Aorta (tissue), 5 donors: ENCODE measurements around the gene SLC27A4. TPM values are rescaled to one million over a fixed set of nuclear protein-coding genes. Genes with fewer than 3 reads are reported as not detected.

Experiments used
- ATAC-seq: fragments of 200-7000 bp; cut with Tn5 transposase; one replicate; pipeline ENCODE4 v1.9.1; 2022; ENCODE audit warnings: moderate library complexity; ENCODE audit not compliant: low FRiP score
- DNase-seq, 2 donors: peaks; one replicate each; pipeline ENCODE4 v3.0.0-alpha.2; 2020
- H3K27ac ChIP-seq, 2 donors: one replicate each; pipeline ENCODE4 v1.5.1; 2013; ENCODE audit warnings: low read length in 2 of 2, mild to moderate bottlenecking in 2 of 2, moderate library complexity in 2 of 2, control low read depth in 1 of 2, inconsistent platforms in 1 of 2, low read depth in 1 of 2
- H3K27me3 ChIP-seq, 2 donors: one replicate each; pipeline ENCODE4 v1.6.1; 2013; ENCODE audit warnings: control low read depth in 1 of 2, low read length in 1 of 2, mild to moderate bottlenecking in 1 of 2, moderate library complexity in 1 of 2; ENCODE audit not compliant: insufficient read depth in 2 of 2, control insufficient read depth in 1 of 2
- H3K36me3 ChIP-seq, 2 donors: one replicate each; pipeline ENCODE4 v1.6.1; 2013; ENCODE audit warnings: control low read depth in 1 of 2, low read length in 1 of 2, mild to moderate bottlenecking in 1 of 2; ENCODE audit not compliant: insufficient read depth in 2 of 2, control insufficient read depth in 1 of 2
- H3K4me1 ChIP-seq, 2 donors: one replicate each; pipeline ENCODE4 v1.6.1; 2013; ENCODE audit warnings: low read length in 2 of 2, control low read depth in 1 of 2, mild to moderate bottlenecking in 1 of 2, moderate library complexity in 1 of 2; ENCODE audit not compliant: insufficient read depth in 2 of 2, control insufficient read depth in 1 of 2
- H3K4me3 ChIP-seq, 2 donors: one replicate each; pipeline ENCODE4 v1.5.1; 2013; ENCODE audit warnings: low read length in 2 of 2, control low read depth in 1 of 2, mild to moderate bottlenecking in 1 of 2
- H3K9me3 ChIP-seq: one replicate; pipeline ENCODE4 v1.6.1; 2013; ENCODE audit warnings: mild to moderate bottlenecking, low read length; ENCODE audit not compliant: control insufficient read depth
- WGBS, 2 donors: extraction: QIAGEN DNeasy Blood & Tissue Kit; methylation state at CpG; one replicate each; pipeline ENCODE4 v1.1.7; 2013; 5-methylcytosine and 5-hydroxymethylcytosine counted together
- intact Hi-C, 2 donors: fragments of 100-400 bp; cut with DNase I; formaldehyde crosslinking; loops; one replicate each; pipeline versions ENCODE4 v1.14.2 to v1.15.0; 2022
- long read RNA-seq, 2 donors: library from polyadenylated mRNA; unstranded; transcript quantifications; one replicate each; pipeline ENCODE4 v2.0.0, GENCODE V29; 2020 to 2021
- polyA plus RNA-seq, 2 donors: library from polyadenylated mRNA; stranded (reverse); fragments of 200-250 nt; gene quantifications; one replicate each; pipeline ENCODE4 v1.2.3, GENCODE V29; 2013
- total RNA-seq, 2 donors: library from RNA; stranded (reverse); fragmentation: NEBNext Ultra II Directional; extraction: Animal tissue kit (Norgen Biotek cat#: 25700); gene quantifications; one replicate each; pipeline ENCODE4 v1.2.1, GENCODE V29; 2021
- donor health status: healthy with polysubstance abuse.
- donor health status: Bipolar disorder and iron deficiency.
- donor health status: DM: no; HTN: no; CAD: no.
- donor health status: DM: no; HTN: no; CAD: no.
- donor health status: DM: yes; HTN: yes; CAD: no.

The SLC27A4 gene
- total RNA-seq (10 to 100 TPM; 13.3 to 15.3 TPM), polyA plus RNA-seq (10 to 100 TPM in 1 of 2 donors, 1 to 10 TPM in 1; 9.4 to 25.8 TPM)
- long read RNA-seq, donor 1, transcript SLC27A4-201 (13 exons, 3,028 nt), result major isoform, 8 of 36 reads
- long read RNA-seq, donor 1, partial matches to known transcripts, result 19 of 36 reads
- long read RNA-seq, donor 1, other reads (novel, unspliced or antisense), result 9 of 36 reads
- long read RNA-seq, donor 2, transcript SLC27A4-201 (13 exons, 3,028 nt), result major isoform, 6 of 17 reads
- long read RNA-seq, donor 2, partial matches to known transcripts, result 5 of 17 reads
- long read RNA-seq, donor 2, other reads (novel, unspliced or antisense), result 6 of 17 reads

- no peaks in the 10 kb centered on the region for H3K9me3 ChIP-seq
- DNase-seq, result peak; percentile 82 to 90
- peak; percentile 91 for ATAC-seq
- no peaks in the 10 kb centered on the region for H3K4me1 ChIP-seq
- WGBS, 2 donors, result 6 to 8% methylated on average over 60 to 75 of the region's 75 CpGs
- peaks cover 0 to 4% of the 10 kb centered on the region in 2 donors for H3K36me3 ChIP-seq
- intact Hi-C loops, result loop anchor here in 1 of 2 donors (10.0 kb wide), 1 partner anchor 45 kb away; no protein-coding TSS in a partner anchor
- no peaks in the 10 kb centered on the region for H3K27me3 ChIP-seq
- peak within 1 kb of the TSS; percentile 15 to 82 for H3K4me3 ChIP-seq
- no peak within 1 kb of the TSS for H3K27ac ChIP-seq
Observed at GRCh38 chr9:128339761-128340690, at the start of gene SLC27A4. TSS of gene SLC27A4 (plus strand) at chr9:128340527. CDS start at chr9:128343133, 2,606 bp downstream.

- no peak for DNase-seq
- H3K36me3 ChIP-seq, result no peaks in the 10 kb centered on the region
- 92 to 98% methylated on average over 3 of the region's 3 CpGs for WGBS, 2 donors
- H3K4me1 ChIP-seq, result no peaks in the 10 kb centered on the region
- no peak overlapping the region for H3K4me3 ChIP-seq
- ATAC-seq, result no peak
- intact Hi-C loops, result loop anchor here in 1 of 2 donors (10.0 kb wide), 2 partner anchors 53 to 133 kb away; partner anchors contain the start of genes CERCAM and SLC27A4
- no peaks in the 10 kb centered on the region for H3K27me3 ChIP-seq
- H3K9me3 ChIP-seq, result no peaks in the 10 kb centered on the region
- H3K27ac ChIP-seq, result no peak overlapping the region
Observed at GRCh38 chr9:128292009-128292408, 48.3 kb upstream of the SLC27A4 start.

- no peaks in the 10 kb centered on the region for H3K9me3 ChIP-seq
- H3K4me3 ChIP-seq, result no peak overlapping the region
- H3K27ac ChIP-seq, result no peak overlapping the region
- intact Hi-C loops, result loop anchor here in 1 of 2 donors (10.0 kb wide), 2 partner anchors 52 to 132 kb away; partner anchors contain the start of genes CERCAM and SLC27A4
- no peaks in the 10 kb centered on the region for H3K4me1 ChIP-seq
- 89 to 97% methylated on average over 4 of the region's 4 CpGs for WGBS, 2 donors
- no peaks in the 10 kb centered on the region for H3K27me3 ChIP-seq
- H3K36me3 ChIP-seq, result no peaks in the 10 kb centered on the region
- no peak for ATAC-seq
- DNase-seq, result no peak
Observed at GRCh38 chr9:128293091-128293490, 47.2 kb upstream of the SLC27A4 start.

- ATAC-seq, result no peak
- WGBS, 2 donors, result 88 to 89% methylated on average over 4 of the region's 4 CpGs
- Histone ChIP-seq H3K4me3 (no peak overlapping the region), H3K27ac (no peak overlapping the region), H3K9me3 (no peaks in the 10 kb centered on the region), H3K36me3 (no peaks in the 10 kb centered on the region), H3K27me3 (no peaks in the 10 kb centered on the region), H3K4me1 (no peaks in the 10 kb centered on the region)
- no peak for DNase-seq
- intact Hi-C loops, result loop anchor here in 1 of 2 donors (10.0 kb wide), 2 partner anchors 51 to 131 kb away; partner anchors contain the start of genes CERCAM and SLC27A4
Observed at GRCh38 chr9:128294142-128294541, 46.2 kb upstream of the SLC27A4 start.

GRCh38 chr9:128296340-128297220 lies 43.7 kb upstream of the SLC27A4 start:
- Histone ChIP-seq H3K27ac (no peak overlapping the region), H3K4me3 (no peak overlapping the region), H3K4me1 (no peaks in the 10 kb centered on the region), H3K9me3 (no peaks in the 10 kb centered on the region), H3K27me3 (no peaks in the 10 kb centered on the region), H3K36me3 (no peaks in the 10 kb centered on the region)
- intact Hi-C loops, result loop anchor here (5.0 to 10.0 kb wide), 3 partner anchors 36 to 128 kb away; partner anchors contain the start of genes CERCAM (in 1 of the 2) and SLC27A4 (in 1 of the 2)
- ATAC-seq, result no peak
- WGBS, 2 donors, result 90 to 92% methylated on average over 16 of the region's 16 CpGs
- DNase-seq, result no peak

- H3K27me3 ChIP-seq, result no peaks in the 10 kb centered on the region
- no peaks in the 10 kb centered on the region for H3K4me1 ChIP-seq
- no peaks in the 10 kb centered on the region for H3K9me3 ChIP-seq
- ATAC-seq, result no peak
- H3K27ac ChIP-seq, result no peak overlapping the region
- no peaks in the 10 kb centered on the region for H3K36me3 ChIP-seq
- WGBS, 2 donors, result 86 to 97% methylated on average over 2 of the region's 2 CpGs
- DNase-seq, result no peak
- intact Hi-C loops, result loop anchor here (5.0 to 10.0 kb wide), 3 partner anchors 35 to 128 kb away; partner anchors contain the start of genes CERCAM (in 1 of the 2) and SLC27A4 (in 1 of the 2)
- no peak overlapping the region for H3K4me3 ChIP-seq
Observed at GRCh38 chr9:128297221-128297773, 43.0 kb upstream of the SLC27A4 start.

GRCh38 chr9:128298535-128299482 lies 41.5 kb upstream of the SLC27A4 start:
- DNase-seq, result no peak
- intact Hi-C loops, result loop anchor here (5.0 to 10.0 kb wide), 3 partner anchors 33 to 126 kb away; partner anchors contain the start of genes CERCAM (in 1 of the 2) and SLC27A4 (in 1 of the 2)
- no peak for ATAC-seq
- H3K27ac ChIP-seq, result no peak overlapping the region
- no peaks in the 10 kb centered on the region for H3K27me3 ChIP-seq
- no peaks in the 10 kb centered on the region for H3K4me1 ChIP-seq
- 91 to 93% methylated on average over 20 of the region's 20 CpGs for WGBS, 2 donors
- no peak overlapping the region for H3K4me3 ChIP-seq
- H3K9me3 ChIP-seq, result no peaks in the 10 kb centered on the region
- no peaks in the 10 kb centered on the region for H3K36me3 ChIP-seq
